ENCODE measurements around the gene NXPH3.
"Not testable (repeated sequence)": the region's sequence is repeated elsewhere in the genome, so short reads cannot be mapped to it uniquely, and the experiment has no call there.

The NXPH3 gene

GRCh38 chr17:49565948-49566491 lies 9.7 kb upstream of the NXPH3 start:
- TF ChIP-seq CTCF (IDR thresholded peaks at IDR 0.05; ENCODE audit: borderline replicate concordance, control extremely low read depth, extremely low read depth, insufficient read depth, missing control alignments) = no peak
- in situ Hi-C loops (cut with MboI; ENCODE audit: low sequenced_read_pairs, unreplicated experiment) = loop anchor here (10.0 kb wide), 1 partner anchor 439 kb away; no protein-coding TSS in a partner anchor
- DNase-seq (ENCODE audit: low spot score) = no peak

GRCh38 chr17:49566668-49567071 lies 9.0 kb upstream of the NXPH3 start:
- no peak for DNase-seq (ENCODE audit: low spot score)
- in situ Hi-C loops (cut with MboI; ENCODE audit: low sequenced_read_pairs, unreplicated experiment) = loop anchor here (10.0 kb wide), 1 partner anchor 438 kb away; no protein-coding TSS in a partner anchor
- TF ChIP-seq CTCF (IDR thresholded peaks at IDR 0.05; ENCODE audit: borderline replicate concordance, control extremely low read depth, extremely low read depth, insufficient read depth, missing control alignments) = no peak

GRCh38 chr17:49567104-49567521 lies 8.6 kb upstream of the NXPH3 start:
- no peak for DNase-seq (ENCODE audit: low spot score)
- no peak for TF ChIP-seq CTCF (IDR thresholded peaks at IDR 0.05; ENCODE audit: borderline replicate concordance, control extremely low read depth, extremely low read depth, insufficient read depth, missing control alignments)
- in situ Hi-C loops (cut with MboI; ENCODE audit: low sequenced_read_pairs, unreplicated experiment) = loop anchor here (10.0 kb wide), 1 partner anchor 438 kb away; no protein-coding TSS in a partner anchor

GRCh38 chr17:49567871-49568694 lies 7.6 kb upstream of the NXPH3 start:
- DNase-seq (ENCODE audit: low spot score) = peak; percentile 85
- peak; percentile 98 for TF ChIP-seq CTCF (IDR thresholded peaks at IDR 0.05; ENCODE audit: borderline replicate concordance, control extremely low read depth, extremely low read depth, insufficient read depth, missing control alignments)
- in situ Hi-C loops (cut with MboI; ENCODE audit: low sequenced_read_pairs, unreplicated experiment) = loop anchor here (10.0 kb wide), 1 partner anchor 437 kb away; no protein-coding TSS in a partner anchor

- in situ Hi-C loops (cut with MboI; ENCODE audit: low sequenced_read_pairs, unreplicated experiment) = loop anchor here (10.0 kb wide), 1 partner anchor 436 kb away; no protein-coding TSS in a partner anchor
- DNase-seq (ENCODE audit: low spot score) = not testable (repeated sequence)
Observed at GRCh38 chr17:49568695-49569047, 7.0 kb upstream of the NXPH3 start.

- TF ChIP-seq CTCF (IDR thresholded peaks at IDR 0.05; ENCODE audit: borderline replicate concordance, control extremely low read depth, extremely low read depth, insufficient read depth, missing control alignments) = no peak
- DNase-seq (ENCODE audit: low spot score) = no peak
- in situ Hi-C loops (cut with MboI; ENCODE audit: low sequenced_read_pairs, unreplicated experiment) = loop anchor here (5.0 to 10.0 kb wide), 2 partner anchors 122 to 274 kb away; partner anchors contain the start of gene TAC4
Observed at GRCh38 chr17:49570540-49571242, 5.0 kb upstream of the NXPH3 start.
